HG03139 (cell line): ENCODE results near the gene DDB1.

Experiments
- ATAC-seq: cut with Tn5 transposase; IDR thresholded peaks from one replicate; pipeline ENCODE4 v1.9.1; 2021; ENCODE audit not compliant: unreplicated experiment

Gene DDB1

GRCh38 chr11:61336171-61336935 is 3.4 kb upstream of the DDB1 start:
- peak; percentile 47 for ATAC-seq

- no peak for ATAC-seq
Measured at GRCh38 chr11:61335355-61335710, 2.4 kb upstream of the DDB1 start.

DNA sequence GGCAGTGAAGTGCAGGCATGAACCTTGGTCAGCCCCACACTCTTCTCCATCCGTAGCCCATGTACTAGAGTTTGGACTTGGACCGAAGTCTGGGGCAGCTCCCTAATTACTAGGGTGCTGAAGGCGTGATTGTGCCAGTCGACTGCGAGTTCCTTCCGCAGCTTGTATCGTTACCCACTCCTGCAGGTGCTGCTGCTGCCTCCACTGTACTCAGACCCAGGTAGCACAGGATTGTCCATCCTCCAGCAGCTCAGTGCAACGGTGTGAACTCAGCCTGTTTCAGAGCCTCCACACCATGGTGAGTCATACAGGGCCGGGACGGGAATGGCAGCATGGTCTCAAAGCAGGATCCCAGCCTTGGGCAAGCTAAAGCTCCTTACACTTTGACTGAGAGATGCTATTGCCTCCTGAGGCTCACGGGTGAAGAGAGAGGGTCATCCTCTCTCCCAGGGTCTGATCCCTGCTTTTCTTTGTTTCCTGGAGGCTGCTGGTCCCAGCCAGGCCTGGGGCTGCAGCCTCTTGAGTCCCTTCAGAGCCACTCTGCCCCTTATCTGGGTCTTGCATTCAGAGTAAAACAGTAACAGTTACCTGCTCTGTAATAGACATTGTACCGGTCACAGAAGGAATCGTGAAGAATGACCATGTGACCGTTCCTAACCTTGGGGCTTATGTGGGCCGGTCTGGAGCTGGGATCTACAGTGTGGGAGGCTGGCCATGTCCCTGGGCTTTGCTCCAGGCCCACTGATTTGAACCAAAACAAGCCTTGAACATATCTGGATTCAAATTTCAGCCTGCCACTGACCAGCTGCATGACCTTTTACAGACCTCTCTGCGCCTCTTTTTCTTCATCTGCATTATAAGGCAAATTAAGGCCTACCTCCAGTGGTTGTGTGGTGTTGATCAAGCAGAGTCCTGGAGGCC is 1.8 kb upstream of the DDB1 start:
- ATAC-seq: no peak

DNA sequence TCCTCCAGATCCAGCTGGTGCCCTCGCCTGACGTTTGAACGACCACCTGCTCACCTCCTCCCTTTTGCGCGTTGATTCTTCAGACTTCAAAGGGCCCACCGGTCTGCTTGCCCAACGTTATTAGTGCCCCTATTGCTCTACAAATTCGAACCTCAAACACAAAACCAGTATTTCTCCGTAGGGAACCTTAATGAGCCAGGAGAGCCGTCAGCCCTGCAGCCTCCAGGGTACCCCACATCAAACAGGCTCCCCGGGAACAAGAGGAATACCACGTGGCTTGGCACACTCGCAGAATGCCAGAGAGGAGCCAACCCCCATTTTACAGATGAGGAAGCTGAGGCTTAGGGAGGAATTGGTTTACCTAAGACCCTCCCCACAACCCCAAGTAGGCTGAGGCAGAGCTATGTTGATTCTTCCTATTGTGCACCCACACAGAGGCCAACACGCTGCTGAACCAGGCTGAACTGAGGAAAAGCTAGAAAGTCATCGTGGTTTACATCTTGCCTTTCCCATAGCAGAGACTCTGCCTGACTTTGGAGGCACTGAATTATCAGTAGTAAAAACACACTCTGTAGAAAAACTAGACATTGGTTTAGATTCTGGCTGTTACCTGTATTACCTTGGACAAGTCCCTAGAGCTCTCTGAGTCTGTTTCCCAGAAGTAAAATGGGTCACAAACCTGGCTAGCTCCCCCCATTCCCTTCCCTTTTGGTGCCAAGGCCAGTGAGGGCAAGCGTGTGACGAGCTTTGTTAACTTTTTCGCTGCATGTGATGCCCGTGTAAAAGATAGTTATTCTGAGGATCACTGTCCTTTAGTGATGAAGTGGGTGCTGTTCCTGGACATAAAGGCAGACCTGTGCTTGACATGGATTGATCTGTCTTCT is 887 bp upstream of the DDB1 start:
- ATAC-seq: no peak

DNA sequence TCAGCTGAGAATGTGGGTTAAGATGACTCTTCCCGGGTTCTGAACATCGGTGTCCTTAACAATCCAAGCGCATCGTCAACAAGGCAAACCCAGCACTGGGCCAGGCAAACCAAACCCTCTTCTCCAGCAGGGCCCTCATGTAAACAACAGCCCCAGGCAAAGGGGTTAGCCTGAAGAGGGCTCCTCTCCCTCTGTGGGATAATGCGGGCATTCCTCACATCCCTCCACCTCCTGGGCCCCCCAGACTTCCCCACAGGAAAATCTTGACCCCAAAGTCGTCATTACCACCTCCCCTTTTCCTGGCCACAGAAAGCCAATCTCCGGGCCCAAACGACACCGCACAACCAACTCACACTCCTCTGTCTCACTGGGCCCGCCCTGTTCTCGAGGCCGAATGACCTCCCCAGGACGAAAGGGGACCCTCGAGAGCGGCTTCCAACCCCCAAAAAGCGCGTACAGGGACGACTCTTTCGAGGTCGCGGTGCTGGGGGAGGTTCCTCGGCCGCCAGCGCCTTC is 566 bp downstream of the DDB1 start:
- ATAC-seq: no peak

DNA sequence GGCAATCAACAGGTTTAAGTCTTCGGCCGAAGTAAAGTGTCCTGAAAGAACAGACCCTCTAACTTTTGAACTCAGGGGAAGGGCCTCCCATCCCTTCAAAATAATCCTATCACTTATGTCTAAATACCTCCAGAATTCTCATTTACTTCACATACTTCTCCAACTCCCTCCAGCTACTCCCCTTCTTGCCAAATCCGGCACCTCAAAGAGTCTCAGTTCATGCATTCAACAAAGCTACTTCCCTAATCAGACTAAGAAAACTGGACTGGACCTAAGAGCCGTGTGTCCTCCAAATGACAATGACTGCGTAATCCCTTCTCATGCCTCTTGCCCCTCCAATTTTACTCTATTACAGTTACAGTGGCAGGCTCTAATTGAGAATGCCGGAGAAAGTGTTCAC is 1.3 kb downstream of the DDB1 start:
- no peak for ATAC-seq

DNA sequence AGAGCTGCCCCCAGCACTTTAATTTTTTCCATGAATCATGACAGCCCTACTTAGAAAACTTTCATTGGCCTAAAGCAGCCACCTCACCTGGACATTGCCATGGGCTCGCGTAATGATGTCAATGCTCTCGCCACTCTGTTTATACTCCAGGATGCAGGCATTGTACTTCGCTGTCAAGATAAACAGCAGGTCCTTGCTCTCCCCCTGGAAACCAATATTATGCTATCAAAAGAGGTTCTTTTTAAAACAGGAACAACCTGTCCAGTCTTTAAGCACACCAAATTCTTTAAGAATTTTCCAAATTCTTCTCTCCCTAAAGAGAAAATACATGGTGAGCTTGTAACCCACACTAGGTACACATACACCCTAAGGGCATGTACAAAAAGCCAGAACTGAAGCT is 3.0 kb downstream of the DDB1 start:
- no peak for ATAC-seq

- no peak for ATAC-seq
Measured at GRCh38 chr11:61328351-61328750, 4.6 kb downstream of the DDB1 start.

- no peak for ATAC-seq
Measured at GRCh38 chr11:61327669-61328071, 5.2 kb downstream of the DDB1 start.

DNA sequence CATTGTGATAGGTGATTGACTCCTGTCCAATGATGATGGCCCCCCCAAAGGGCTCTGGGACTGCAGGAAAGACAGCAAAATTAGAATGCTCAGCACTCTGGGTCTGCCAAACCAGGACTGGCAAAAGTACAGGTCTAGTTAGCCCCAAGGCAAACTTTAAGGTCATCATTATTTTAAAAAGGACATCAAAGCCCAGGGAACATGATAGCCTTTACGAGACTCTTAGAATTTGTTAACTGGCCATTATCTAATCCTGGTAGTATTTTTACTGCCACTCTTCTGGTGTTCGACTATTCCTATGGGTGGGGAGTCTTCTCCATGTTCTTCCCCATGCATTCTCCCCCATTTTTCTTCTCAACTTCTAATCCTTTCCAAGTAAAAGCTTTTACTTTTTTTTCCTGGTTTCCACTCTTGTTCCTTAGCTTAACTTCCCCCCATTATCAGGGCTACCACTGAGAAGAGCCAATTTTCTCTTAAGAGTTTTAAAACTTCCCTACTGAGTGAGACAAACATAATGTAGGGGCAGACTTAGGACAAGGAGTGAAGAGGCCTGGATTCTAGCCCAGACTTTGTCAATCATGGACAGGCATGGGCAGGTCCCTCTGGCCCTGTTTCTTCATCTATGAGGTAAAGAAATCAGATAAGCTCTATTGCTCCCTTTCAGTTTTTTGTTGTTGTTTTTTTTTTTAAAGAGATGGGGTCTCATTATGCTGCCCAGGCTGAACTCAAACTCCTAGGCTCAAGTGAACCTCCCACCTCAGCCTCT is 7.1 kb downstream of the DDB1 start:
- no peak for ATAC-seq

- no peak for ATAC-seq
Measured at GRCh38 chr11:61315260-61315659, 17.6 kb downstream of the DDB1 start.

DNA sequence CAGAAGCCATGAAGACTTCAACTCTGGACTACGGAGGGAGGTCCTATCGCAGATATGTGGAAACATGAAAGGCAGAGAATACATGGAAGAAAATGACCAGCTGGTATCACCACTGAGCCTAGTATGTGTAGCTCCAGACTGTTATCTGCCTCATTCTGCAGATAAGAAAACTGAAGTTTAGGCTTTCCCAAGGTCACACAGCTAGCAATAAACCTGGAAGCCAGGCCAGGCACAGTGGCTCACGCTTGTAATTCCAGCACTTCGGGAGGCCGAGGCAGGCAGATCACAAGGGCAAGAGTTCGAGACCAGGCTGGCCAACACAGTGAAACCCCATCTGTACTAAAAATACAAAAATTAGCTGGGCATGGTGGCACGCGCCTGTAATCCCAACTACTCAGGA is 22.2 kb downstream of the DDB1 start:
- no peak for ATAC-seq

- no peak for ATAC-seq
Measured at GRCh38 chr11:61309739-61310138, 23.2 kb downstream of the DDB1 start.

DNA sequence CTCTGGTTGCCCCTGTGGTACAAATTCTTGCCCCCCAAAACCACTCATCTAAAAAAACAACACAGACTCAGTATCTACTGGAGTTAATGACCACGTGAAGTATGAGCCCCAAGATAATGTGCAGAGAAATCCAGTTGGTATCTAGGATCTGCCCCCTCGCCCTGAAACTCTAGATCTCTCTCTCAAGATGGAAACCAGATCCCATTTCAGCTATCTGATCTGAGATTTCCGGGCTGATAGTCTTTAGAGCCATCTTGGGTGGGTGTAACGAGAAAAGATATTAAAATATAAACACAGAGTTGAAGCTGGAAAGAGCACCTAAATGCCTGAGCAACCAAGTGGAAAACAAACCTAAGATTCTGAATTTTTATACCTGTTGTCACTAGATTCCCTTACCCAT is 23.8 kb downstream of the DDB1 start:
- no peak for ATAC-seq

GRCh38 chr11:61307354-61307753 is 25.6 kb downstream of the DDB1 start:
- ATAC-seq: no peak

- no peak for ATAC-seq
Measured at GRCh38 chr11:61306221-61306620, 26.7 kb downstream of the DDB1 start.

GRCh38 chr11:61305417-61305816 is 27.5 kb downstream of the DDB1 start:
- no peak for ATAC-seq

DNA sequence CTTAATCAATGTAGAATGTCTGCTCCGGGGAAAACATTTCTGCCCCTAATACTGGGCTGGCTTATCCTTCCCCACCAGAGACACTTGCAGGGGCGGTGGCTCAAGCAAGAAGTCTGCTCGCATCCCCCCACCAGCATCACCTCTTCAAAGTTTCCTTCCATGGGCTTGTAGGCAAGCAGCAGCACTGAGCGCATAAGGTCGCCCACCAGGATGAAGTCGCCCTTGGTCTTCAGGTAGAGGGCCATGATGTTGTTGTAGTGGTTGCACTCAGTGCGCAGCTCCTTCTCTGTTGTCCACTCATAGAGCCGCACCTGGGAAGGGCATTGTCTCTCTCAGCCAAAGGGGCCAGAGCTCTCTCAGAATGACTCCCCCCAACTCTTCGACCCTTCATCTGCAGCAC is 29.2 kb downstream of the DDB1 start:
- ATAC-seq: no peak

DNA sequence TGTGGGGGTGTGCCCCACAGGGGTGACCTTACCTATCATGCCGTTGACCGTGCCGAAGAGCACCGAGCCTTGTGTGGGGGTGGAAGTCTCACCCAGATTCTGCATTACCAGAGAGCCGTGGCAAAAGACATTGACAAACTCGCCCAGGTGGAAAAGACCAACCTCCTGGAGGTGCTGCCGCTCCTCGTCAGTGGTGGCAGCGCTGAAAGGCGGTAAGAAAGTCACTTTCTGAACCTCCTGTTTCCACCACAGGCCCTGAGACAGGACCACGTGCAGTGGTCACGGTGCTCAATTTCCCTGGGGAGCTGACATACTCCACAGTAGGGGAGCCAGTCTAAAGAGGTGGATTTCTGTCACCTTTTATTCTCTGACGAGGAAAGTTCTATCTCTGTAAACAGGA is 30.4 kb downstream of the DDB1 start:
- ATAC-seq: no peak

DNA sequence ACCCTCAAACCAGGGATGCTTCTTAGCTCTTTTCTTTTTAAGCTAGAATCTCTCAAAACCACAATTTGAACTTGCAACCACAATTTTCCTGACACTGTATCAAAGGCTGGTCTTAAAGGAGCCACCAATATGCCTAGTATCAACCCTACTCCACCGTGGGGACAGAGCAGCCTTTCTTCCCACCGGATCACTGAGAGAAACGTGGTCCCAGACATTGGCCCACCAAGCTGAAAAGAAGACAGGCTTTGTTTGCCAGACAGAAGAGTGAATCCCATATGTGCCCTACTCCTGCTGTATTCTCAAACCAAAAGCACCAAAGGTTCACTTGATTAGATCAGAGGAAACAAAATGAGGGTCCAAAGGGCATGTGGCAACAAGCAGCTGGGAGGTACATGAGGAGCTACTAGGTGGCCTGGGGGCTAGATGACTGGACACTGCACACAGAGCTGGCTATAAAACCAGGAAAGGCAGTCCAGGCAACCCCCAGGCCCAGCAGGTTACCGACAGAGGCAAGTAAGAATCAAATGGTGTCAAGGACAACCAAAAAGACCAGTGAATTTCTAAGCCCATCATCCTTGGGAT is 34.2 kb downstream of the DDB1 start:
- ATAC-seq: no peak
